HG03097 (cell line): ENCODE data around the gene FAM83F.
"Not testable (repeated sequence)": the region's sequence is repeated elsewhere in the genome, so short reads cannot be mapped to it uniquely, and the experiment has no call there.

Experiments used
- ATAC-seq: cut with Tn5 transposase; IDR thresholded peaks from one replicate; pipeline ENCODE4 v1.9.1; 2021; ENCODE audit not compliant: unreplicated experiment, low FRiP score

FAM83F gene

DNA sequence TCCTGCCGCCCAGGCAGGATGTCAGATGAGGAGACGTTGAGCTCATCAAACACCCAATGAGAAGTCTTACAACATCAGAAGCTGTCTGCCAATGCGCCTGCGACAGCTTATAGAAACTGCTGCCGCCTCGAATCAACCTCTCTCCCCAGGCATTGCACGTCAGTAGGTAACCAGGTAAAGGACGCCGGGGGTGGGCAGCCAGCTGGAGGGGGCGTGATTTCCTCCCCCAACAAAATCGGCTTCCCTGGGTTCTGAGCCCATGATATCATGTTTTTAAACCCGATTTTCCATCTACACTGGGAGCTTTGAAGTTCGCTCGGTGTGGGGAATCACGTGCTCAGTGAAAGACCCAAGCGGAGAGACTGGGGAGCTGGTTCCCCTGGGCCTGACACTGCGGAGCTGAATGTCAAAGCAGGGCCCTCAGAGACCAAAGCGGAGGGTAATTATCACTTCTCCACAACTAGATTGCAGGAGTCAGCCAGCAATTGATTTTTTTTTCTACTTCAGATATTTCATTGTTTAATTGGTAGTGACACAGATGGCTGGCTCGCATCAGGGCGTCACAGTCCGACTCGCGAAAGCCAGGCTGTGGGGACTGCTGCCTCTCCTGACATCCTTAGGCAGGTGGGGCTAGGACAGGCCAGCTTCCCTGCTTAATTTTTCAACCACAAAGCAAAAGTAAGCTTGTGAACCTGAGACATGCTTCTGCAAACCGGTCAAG lies 15.4 kb downstream of the FAM83F start:
- ATAC-seq, result no peak

DNA sequence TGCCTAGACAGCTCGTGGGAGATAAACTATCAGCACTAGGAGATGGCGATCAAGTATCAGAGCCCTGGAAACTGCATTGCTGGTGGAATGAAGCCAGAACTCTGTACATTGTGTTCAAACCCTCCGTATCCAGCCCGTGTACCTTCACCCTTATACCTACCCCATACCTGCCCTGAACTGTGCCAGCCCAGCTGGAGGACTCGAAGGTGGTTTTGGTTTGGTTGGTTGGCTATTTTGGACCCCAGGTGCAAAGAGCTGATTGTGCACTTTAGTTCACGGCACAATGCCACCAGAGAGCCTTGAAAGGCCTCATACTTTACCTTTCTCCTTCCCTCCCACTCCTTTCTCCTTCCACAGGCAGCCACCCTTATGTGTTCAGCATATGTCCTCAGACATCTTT lies 16.0 kb downstream of the FAM83F start:
- no peak for ATAC-seq

DNA sequence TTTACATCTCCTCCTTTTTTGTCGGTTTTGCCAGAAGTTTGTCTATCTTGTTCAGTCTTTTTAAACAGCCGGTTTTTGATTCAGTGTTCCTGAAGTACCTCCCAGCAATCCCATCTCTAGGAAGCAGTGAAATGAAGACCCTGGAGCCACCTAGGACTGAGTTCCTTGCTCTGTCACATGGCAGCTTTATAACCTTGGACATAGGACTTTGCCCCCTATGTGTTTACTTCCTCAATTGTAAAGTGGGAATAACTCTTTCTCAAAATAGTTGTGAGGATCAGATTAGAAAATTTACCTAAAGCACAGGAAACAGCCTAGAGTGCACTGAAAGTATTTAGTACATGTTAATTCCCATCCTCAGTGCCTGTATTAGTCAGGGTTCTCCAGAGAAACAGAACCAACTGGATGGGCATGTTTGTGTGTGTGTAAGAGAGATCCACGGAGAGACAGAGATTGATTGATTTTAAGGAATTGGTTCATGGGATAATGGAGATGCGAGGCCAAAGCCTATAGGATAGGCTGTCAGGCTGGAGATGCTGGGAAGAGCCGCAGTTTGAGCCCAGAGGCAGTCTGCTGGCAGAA lies 20.0 kb downstream of the FAM83F start:
- no peak for ATAC-seq

DNA sequence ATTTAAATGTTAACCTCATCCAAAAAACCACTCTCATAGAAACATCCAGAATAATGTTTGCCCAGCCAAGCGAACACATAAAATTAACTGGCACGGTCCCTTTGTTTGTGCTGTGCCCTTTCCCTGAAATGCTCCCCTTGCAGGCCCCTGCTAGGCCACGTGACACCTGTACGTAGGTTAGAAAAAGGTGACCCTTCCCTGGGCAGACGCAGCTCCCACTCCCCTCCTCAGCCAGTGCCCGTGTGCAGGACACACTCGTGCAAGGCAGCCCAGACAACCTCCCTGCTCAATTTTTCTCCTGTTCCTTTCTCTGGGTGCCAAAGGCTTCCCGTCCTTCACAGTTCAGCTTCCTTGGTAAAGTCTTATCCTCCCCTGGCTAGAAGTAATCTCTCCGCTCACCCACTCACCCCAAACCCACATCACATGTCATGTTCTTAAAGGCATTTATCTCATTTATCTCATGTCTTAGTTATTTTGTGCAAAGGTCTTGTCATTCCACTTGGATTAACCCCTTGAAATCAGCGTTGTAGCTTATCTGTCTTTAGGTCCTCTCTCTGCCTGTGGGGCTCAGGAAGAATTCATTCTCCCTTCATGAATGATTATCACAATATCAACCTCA lies 20.7 kb downstream of the FAM83F start:
- no peak for ATAC-seq

DNA sequence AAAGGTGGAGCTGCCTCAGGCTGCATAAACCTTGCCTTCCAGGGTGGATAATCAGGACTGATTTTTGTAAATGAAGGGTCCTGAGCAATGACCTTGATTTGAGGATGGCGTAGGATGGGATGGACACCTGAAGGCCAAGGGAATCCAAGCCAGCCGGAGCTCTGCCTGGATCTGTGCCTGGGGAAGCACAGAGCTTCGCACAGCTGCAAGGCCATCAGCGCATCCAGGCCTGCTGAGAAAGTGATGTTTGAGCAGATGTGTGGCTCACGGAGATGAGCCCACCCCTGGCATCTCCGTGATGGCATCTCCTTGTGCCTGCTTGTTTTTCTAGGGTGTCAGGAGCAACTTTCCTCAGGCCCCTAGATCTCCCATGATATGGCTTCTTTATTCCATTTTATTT lies 23.3 kb downstream of the FAM83F start:
- ATAC-seq, result no peak

DNA sequence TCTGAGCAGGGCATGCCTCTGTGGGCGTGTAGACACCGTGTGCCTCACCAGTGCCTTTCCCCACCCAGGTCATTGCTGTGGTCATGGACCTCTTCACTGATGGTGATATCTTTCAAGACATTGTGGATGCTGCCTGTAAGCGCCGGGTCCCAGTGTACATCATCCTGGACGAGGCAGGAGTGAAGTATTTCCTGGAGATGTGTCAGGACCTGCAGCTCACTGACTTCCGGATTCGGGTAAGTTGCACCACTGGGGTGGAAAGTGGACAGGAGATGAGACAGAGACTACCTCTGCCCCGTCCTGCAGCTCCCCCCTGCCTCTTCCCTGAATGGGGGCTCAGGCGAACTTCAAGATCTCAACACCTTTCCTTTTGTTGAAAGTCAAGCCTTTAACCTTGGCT lies 24.3 kb downstream of the FAM83F start:
- ATAC-seq, result no peak

DNA sequence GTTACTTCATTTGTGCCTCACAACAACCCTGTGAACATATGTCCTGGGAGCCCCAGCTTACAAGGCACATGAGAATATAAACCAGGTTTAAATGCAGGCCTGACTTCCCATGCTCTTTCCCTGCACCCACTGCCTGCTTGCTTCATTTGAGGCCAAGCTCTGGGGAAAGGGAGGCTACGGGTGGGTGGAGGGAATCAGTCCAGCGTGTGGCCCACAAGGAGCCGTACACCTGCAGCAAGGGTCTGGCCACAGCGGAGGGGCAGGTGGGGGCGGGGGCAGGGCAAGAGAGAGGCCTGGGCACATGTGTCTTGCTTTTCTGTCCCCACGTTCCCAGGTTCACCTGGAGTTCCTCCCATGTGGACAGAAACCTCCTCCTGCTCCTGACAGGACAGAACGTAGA lies 26.2 kb downstream of the FAM83F start:
- no peak for ATAC-seq

DNA sequence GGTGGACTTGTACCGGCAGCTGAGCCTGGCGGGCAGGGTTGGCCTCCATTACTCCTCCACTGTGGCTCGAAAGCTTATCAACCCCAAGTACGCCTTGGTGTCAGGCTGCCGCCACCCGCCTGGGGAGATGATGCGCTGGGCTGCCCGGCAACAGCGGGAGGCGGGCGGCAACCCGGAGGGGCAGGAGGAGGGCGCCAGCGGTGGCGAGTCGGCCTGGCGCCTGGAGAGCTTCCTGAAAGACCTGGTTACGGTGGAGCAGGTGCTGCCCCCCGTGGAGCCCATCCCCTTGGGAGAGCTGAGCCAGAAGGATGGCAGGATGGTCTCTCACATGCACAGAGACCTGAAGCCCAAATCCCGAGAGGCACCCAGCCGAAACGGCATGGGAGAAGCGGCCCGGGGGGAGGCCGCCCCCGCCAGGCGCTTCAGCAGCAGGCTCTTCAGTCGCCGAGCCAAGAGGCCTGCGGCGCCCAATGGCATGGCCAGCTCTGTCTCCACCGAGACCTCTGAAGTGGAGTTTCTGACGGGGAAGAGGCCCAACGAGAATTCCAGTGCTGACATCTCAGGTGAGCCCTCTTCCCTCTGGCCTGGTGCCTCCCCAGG lies 26.7 kb downstream of the FAM83F start:
- ATAC-seq, result no peak

DNA sequence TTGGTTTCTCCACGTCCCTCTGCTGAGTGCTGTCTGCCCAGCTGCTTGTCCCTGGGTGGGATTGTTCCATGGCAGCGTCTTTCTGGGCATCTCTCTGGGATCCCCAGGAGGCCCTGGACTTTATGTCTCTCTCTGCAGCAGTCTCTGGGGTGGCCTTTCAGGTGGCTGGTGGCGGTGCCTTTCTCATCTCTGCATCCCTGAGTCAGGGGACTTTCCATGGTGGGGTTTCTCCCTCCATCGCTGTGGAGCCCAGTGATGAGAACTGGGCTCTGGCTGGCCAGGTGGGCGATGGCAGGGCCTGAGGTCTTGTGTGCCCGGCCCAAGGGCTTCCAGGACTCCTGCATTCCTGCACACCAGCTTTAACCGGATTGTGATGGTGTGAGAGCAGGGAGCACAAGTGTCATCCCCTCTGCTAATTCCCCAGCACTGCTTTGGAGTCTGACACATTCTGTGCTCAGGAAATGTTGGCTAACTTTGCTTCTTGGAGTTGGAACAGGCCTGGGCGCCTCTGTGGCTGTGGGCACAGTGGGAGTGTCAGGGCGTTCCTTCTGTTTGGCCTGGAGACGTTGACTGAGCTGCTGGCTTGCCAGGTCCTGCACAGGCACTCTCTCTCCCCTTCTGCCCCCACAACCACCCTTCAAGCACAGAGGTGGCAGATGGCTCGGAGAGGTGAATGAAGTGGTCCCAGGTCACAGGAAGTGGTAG lies 27.9 kb downstream of the FAM83F start:
- no peak for ATAC-seq

DNA sequence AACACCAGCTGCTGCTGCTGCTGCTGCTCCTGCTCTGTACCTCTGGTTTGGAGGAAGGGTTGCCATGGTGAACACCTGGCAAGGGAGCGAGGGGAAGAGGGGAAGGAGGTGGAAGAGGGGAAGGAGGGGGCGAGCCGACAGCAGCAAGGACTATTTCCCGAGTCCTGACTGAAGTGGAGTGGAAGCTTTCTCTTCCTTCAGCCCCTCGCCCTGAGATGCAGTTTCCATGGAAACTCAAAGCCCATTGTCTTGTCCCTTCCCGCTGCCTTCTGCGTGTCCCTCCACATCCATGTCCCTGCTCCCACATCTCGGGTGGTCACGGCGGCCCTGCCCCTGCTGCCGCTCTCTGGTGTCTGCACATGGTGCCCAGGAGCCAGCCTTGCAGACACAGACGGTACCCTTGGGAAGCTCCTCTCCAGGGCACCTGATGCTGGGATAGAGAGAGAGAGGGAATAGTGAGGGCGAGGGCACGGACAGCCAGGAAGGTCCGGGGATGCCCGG lies 28.6 kb downstream of the FAM83F start:
- no peak for ATAC-seq

DNA sequence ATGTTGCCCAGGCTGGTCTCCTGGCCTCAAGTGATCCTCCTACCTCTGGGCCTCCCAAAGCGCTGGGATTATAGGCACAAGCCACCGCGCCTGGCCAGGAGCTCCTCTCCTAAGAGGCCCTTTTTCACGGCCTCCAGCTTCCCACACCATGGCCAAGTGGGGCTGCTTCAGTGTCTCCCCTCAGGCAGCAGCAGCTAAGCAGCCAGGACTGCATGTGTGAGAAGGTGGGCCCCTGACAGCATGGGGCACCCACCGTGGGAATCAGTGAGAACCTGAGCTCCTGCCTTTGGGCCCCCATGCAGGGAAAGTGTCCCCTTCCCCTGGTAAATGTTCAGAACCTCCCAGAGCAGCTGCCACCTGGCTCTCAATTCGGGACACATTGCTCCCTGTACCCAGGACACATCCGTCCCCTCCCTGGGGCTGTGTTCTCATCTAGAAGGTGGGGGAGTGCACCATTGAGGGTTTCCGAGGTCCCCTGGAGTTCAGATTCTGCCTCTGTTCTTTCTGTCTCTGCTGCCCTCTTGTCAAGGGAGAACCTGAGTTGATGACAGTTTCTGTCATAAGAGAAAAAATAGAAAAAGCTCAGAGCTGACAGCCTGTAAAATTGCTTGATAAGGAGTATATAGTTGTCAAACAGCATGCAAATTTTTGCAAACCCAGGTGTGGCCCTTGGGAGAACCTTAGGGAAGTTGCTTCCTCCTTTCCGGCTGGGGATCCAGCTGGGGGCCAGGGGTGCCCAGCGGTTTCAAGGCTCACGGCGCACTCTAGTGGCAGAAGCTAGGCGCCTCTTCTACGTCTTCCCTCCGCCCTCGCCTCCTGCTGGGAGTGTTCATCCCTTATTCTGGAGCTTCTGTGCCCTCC lies 29.7 kb downstream of the FAM83F start:
- ATAC-seq, result no peak

DNA sequence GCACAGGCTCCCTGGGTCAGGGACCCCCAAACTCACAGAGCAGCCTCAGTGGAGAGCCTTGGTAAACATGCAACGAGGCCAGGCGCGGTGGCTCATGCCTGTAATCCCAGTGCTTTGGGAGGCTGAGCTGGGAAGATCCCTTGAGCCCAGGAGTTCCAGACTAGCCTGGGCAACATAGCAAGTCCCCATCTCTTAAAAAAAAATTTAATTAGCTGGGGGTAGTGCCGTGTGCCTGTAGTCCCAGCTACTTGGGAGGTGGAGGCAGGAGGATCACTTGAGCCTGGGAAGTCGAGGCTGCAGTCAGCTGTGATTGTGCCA lies 30.3 kb downstream of the FAM83F start:
- not testable (repeated sequence) for ATAC-seq

DNA sequence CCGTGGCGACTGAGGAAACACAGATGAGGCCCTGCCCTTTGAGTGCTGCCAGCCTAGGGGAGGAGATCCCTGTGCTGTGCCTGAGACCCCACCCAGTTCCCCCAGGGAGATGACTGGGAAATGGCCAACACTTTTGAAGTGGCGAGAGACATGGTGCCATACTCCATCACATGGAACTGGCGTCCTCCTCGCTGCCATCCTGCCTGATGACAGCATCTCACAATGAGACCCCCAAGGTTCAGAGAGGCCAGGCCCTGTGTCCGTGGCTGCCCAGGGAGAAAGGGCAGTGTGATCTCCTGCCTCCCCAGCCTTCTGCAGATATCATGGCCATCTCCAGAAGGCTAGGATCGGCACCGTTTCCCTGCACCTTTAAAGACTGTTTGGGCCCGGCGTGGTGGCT lies 31.1 kb downstream of the FAM83F start:
- no peak for ATAC-seq

DNA sequence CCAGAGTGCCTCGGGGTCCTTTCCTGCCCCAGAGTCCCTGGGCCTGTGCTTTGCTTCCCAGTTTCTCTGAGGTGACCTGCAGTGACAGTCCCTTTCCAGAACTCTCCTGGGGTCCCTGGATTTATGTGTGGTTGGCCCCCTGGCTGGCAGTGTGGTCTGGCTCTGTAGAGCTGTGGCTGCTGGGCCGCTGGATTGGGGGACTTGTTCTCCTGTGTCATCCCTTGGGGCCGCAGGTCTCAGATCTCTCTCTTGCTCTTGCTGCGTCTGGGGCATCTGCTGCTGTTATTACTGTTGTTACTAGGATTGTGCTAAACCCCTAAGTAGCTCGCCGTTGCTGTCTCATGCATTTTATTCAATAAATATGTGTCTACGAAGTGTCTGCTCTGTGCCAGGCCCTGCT lies 31.9 kb downstream of the FAM83F start:
- ATAC-seq, result no peak

DNA sequence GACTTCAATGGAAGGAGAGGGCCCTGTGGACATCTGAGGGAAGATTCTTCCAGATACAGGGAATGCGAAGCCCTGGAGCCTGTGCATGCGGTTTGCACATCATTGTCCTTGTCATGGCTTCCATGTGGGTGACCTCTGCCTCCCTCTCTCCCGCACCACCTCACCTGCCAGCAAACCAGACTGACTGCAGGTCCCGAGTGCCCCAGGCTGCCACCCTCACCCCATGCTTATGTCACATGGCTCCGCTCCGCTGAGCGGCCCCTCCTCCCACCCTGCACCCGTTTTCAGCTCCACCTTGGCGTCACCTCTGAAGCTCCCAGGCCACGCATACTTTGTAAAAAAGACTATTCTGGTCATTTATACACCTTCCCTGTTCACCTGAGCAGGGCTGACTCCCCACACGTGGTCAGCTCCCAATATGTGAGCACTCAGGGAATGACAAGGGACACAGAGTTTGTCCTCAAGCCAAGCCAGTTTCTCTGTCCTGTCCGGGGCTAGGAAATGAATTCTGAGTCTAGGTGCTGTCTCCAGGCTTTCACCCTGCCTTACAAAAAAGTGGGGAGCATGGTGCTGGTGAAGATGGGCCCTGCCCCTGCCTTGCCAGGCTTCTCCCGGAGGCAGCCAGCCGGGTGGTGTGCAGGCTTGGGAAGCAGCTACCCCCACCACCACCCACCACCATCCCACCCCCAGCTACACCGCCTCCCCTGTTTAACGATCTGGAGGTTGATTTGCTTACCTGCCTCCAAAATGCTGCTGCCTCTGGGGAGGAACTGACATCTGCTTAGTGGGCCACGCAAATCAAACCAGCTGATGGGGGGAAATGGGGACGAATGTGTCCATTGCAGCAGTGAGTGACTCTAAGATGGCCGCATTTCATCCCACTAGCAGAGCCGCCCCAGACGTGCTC lies 32.7 kb downstream of the FAM83F start:
- ATAC-seq, result no peak

DNA sequence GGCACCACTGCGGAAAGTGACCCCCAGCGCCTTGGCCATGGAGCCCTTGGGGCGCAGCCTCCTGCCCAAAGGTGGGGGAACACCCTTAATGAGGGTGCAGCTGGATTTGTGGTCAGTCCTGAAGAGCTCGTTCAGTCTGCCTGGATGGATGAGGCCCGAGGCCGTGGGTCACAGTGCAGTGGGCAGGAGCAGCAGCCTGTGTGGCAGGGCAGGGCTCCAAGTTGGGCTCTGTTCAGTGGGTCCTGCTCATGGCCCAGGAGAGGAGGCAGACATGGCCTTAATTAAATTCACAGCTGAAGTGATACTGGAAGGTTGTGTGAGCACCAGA lies 33.3 kb downstream of the FAM83F start:
- no peak for ATAC-seq

DNA sequence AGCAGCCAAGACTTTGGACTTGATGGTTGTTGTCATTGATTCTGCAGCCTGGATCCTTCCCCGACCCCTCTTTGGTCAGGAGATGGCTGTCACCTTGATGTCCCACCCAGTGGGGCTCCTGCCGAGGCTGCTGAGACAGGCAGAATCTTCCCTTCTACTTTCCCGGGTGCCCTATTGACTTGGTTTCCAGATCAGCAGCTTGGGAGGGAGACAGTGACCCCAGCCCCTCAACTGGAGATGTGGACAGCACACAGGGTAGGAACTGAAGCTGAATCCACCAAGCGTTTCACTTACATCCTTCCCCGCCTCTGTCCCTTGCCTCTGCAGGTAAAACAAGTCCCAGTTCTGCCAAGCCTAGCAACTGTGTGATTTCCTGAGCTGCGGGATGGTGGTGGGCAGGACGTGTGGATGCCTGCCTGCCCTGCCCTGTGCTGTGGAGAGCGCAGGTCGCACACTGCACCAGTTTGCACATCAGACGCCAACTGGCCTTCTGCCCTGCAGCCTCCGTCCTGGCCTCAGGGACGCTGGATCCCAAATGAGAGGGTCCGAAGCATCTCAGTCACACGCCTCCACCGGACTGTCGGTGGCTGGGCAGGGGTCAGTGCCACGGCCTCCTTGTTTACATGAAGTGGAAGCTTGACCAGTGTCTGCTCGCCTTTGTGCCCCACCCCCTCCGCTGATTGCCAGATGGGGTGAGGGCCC lies 34.6 kb downstream of the FAM83F start:
- no peak for ATAC-seq

DNA sequence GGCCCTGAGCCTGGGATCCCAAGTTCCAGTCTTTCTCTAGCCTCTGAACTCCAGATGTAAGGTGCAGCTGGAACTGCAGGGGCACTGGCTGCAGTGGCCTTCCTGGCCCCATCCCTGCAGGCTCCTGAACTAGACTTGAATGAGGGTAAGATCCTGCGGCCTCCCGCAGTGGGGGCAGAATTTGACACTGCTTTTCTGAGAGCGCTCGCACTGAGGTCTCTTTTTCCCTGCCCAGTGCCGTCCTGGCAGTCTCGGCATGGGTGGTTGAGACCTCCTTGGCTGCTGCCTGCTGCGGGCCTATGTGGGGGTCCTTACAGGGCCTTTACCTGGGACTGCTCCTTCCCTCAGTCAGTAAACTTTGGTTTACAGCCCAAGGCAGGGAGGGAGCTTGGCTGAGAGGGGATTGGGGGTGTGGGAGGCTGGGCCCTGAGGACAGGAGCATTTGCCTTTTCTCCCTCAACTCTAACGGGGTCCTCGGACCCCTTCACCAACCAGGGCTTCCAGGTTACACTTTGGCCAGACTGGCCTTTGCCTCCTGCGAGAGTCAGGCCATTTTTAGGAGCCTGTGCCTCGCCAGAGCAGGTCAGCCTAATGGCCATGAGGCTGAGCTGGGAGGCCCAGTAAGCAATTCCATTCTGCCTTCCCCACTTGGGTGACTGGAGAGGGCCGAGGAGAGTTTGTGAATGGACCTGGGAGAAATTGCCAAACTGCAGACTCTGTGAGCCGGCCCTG lies 35.4 kb downstream of the FAM83F start:
- ATAC-seq, result no peak
